Esophagus muscularis mucosa (tissue), 3 donors: ENCODE results near the gene MAGED4.

Source experiments
- POLR2A ChIP-seq: fragments of 450-650 bp; IDR thresholded peaks from one replicate; pipeline ENCODE4 v1.6.1; 2017; ENCODE audit warnings: antibody characterized with exemption, moderate library complexity, mild to moderate bottlenecking, low read depth
- TF ChIP-seq, protein P1 (sequence below), 3 experiments: fragments of 200-600 bp in 2 of 3; fragments of 450-650 bp in 1 of 3; sonication (generic) in 2 of 3; IDR thresholded peaks; one replicate each; pipeline ENCODE4 v1.5.1; 2017 to 2019; ENCODE audit warnings: antibody characterized with exemption in 3 of 3, mild to moderate bottlenecking in 2 of 3, moderate library complexity in 1 of 3

DNA sequence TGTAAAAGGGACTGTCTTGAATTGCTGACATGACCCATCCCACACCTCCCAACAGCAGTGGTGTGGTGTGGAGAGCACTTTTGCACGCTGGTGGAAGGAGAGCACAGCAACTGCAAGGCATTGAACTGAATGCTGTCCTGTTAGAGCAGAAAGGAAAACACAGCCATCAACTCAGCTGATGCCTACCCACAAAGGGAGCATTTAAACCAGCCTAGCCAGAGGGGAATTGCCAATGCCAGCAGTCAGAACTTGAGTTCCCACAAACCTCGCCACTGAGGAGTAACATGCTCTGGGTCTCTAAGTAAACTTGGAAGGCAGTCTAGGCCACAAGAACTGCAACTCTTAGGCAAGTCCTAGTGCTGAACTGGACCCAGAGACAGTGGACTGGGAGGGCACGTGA, 31.9 kb downstream of the MAGED4 start:
- no peak for TF ChIP-seq POLR2A
- TF ChIP-seq, protein P1, sequence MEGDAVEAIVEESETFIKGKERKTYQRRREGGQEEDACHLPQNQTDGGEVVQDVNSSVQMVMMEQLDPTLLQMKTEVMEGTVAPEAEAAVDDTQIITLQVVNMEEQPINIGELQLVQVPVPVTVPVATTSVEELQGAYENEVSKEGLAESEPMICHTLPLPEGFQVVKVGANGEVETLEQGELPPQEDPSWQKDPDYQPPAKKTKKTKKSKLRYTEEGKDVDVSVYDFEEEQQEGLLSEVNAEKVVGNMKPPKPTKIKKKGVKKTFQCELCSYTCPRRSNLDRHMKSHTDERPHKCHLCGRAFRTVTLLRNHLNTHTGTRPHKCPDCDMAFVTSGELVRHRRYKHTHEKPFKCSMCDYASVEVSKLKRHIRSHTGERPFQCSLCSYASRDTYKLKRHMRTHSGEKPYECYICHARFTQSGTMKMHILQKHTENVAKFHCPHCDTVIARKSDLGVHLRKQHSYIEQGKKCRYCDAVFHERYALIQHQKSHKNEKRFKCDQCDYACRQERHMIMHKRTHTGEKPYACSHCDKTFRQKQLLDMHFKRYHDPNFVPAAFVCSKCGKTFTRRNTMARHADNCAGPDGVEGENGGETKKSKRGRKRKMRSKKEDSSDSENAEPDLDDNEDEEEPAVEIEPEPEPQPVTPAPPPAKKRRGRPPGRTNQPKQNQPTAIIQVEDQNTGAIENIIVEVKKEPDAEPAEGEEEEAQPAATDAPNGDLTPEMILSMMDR (IDR thresholded peaks at IDR 0.05) = no peak
